Measurements from ENCODE around the gene TNFRSF17. TPM values are rescaled to one million over a fixed set of nuclear protein-coding genes. Genes with fewer than 3 reads are reported as not detected.

TNFRSF17 gene
- total RNA-seq, 1 experiment from 2014 or later = not detected

GRCh38 chr16:12002447-12003006, 37.5 kb downstream of the TNFRSF17 start:
- DNase-seq (ENCODE audit: low spot score) = no peak

DNA sequence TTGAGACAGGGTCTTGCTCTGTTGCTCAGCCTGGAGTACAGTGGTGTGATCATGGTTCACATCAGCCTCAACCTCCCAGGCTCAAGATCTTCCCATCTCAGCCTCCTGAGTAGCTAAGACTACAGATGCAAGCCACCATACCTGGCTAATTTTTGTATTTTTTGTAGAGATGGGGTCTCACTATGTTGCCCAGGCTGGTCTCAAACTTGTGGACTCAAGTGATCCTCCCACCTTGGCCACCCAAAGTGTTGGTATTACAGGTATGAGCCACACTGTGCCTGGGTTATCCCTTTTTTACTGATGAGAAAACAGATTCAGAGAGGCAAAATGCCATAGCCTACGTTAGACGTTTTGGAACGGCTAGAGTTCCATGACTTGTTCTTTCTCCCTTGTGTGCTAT, 41.6 kb downstream of the TNFRSF17 start:
- DNase-seq (ENCODE audit: low spot score) = no peak

DNA sequence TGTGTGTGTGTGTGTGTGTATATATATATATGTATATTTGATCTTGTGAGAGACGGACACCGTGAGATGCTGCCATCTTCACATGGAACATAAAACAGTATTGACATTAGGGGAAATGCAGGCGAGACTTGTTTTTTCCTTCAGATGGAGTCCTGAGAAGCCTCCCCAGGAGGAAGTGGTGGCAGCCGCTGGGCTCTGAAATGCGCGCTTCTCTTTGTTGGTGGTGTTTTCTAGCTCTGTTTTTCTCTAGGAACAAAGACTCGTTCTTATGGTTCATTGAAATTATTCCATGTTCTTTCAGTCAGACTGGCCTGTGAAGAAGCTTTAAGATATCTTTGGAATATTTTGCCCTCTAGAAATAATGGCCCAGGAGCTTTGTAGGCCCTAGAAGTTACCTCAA, 44.5 kb downstream of the TNFRSF17 start:
- DNase-seq (ENCODE audit: low spot score) = no peak

- no peak for DNase-seq (ENCODE audit: low spot score)
Measured at GRCh38 chr16:12009922-12010321, 44.9 kb downstream of the TNFRSF17 start.

GRCh38 chr16:12010388-12011251, 45.6 kb downstream of the TNFRSF17 start:
- DNase-seq (ENCODE audit: low spot score) = no peak

- no peak for DNase-seq (ENCODE audit: low spot score)
Measured at GRCh38 chr16:12011565-12011964, 46.6 kb downstream of the TNFRSF17 start.

GRCh38 chr16:12016291-12016947, 51.4 kb downstream of the TNFRSF17 start:
- DNase-seq (ENCODE audit: low spot score) = no peak

GRCh38 chr16:12017558-12017957, 52.5 kb downstream of the TNFRSF17 start:
- no peak for DNase-seq (ENCODE audit: low spot score)

Small RNA genes lying within 50 kb of the gene (small RNA-seq; reads per million reads assigned to genes)
- gene AC007216.5 (not detected), gene UBL5P4 (not detected)

Other genes with a start within 250 kb of the TNFRSF17 start
- gene TXNDC11, start 222.4 kb upstream of the TNFRSF17 start, total RNA-seq (2014; rRNA removed; shearing (Covaris generic)) = 43.2 and 49.3 TPM in 2 replicates
- gene ZC3H7A, start 168.0 kb upstream of the TNFRSF17 start, total RNA-seq (2014; rRNA removed; shearing (Covaris generic)) = 11.4 and 14.2 TPM in 2 replicates
- gene RSL1D1, start 113.7 kb upstream of the TNFRSF17 start, total RNA-seq (2014; rRNA removed; shearing (Covaris generic)) = 44.6 and 47.1 TPM in 2 replicates
- gene GSPT1, start 49.3 kb upstream of the TNFRSF17 start, total RNA-seq (2014; rRNA removed; shearing (Covaris generic)) = 59.4 and 65.6 TPM in 2 replicates
- 0.60 and 1.1 TPM in 2 replicates for gene NPIPB2, start 23.2 kb upstream of the TNFRSF17 start, total RNA-seq (2014; rRNA removed; shearing (Covaris generic))
- 4.9 and 7.9 TPM in 2 replicates for gene SNX29, start 11.5 kb downstream of the TNFRSF17 start, total RNA-seq (2014; rRNA removed; shearing (Covaris generic))

All from HT-29 (cell line).